ENCODE data around the gene ANKRD28.

ANKRD28 gene

DNA sequence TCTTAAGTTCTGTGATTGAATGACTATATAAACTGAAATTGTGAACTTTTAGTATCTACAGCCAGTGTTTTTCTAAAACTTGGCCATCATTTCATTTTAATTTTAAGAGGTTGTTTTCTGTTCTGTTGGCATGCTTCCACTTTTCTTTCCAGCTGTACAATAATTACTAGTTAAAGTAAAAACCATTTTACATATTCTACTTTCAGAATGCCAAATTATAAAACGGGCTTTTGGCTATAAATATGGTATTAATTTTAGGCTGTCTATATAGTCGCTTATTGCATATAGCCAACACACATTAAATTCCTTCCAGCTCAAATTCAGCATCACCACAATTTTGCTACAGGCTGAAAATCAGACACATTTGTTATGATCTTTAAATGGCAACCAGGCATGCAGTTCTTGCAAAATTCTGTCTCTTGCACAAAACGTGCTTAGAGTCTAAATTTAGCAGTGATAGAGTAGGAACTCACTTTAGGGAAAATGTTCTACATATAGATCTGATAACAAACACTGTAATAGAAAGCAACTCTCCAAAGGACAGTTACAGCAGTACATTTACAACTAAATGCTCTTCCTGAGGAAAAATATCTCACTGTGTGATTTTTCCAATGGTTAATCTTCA, 115.1 kb downstream of the ANKRD28 start:
- Histone ChIP-seq H3K36me3 (ENCODE audit: control insufficient read depth, insufficient read depth, low read length) (peaks cover 2% of the 10 kb centered on the region), H3K79me2 (ENCODE audit: control insufficient read depth, insufficient read depth, low read length) (no peaks in the 10 kb centered on the region), H3K18ac (ENCODE audit: low read length) (no peak overlapping the region), H3K4ac (ENCODE audit: low read depth, low read length) (no peak overlapping the region), H2BK120ac (ENCODE audit: low read depth, low read length) (no peak overlapping the region), H2BK5ac (ENCODE audit: low read length) (no peak overlapping the region), H3K4me2 (ENCODE audit: low read length) (no peak overlapping the region), H3K9ac (ENCODE audit: low read length) (no peak overlapping the region), H2AK5ac (ENCODE audit: low read length) (no peak overlapping the region), H3K27me3 (ENCODE audit: insufficient read depth, low read length, poor library complexity) (no peaks in the 10 kb centered on the region), H2BK15ac (replicated peaks; ENCODE audit: low read depth) (no peak overlapping the region), H4K8ac (ENCODE audit: low read depth, low read length) (no peak overlapping the region), H4K5ac (ENCODE audit: low read length) (no peak overlapping the region), H3K4me1 (ENCODE audit: control insufficient read depth, low read depth, low read length) (no peaks in the 10 kb centered on the region), H3K4me3 (ENCODE audit: low read length) (no peak overlapping the region), H3K56ac (ENCODE audit: low read length) (no peak overlapping the region), H3K23ac (ENCODE audit: low read length) (no peak overlapping the region), H3K79me1 (ENCODE audit: low read length) (no peaks in the 10 kb centered on the region), H3K27ac (ENCODE audit: low read depth, low read length) (no peak overlapping the region)
- WGBS (ENCODE audit: extremely low coverage, insufficient coverage, low lambda C conversion rate) = no CpG with 5 or more reads among the region's 3 CpGs
- DNase-seq = no peak

DNA sequence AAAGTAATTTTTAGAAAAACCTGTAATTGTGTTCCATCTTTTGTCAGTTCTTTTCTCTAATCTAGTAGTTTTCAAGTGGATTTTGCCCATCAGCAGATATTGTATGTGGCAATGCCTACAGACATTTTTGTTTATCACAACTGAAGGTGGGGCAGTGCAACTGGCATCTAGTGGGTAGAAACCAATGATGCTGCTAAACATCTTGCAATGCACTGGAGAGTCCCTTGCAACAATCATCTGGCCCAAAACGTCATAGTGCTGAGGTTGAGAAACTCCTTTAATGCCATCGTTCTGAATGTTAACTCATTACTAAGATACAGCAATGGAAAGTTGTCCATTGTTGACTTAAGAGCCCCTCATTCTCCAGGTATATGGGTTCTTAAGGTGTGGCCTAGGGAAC, 116.1 kb downstream of the ANKRD28 start:
- Histone ChIP-seq H3K36me3 (ENCODE audit: control insufficient read depth, insufficient read depth, low read length) (peaks cover 2% of the 10 kb centered on the region), H3K4me1 (ENCODE audit: control insufficient read depth, low read depth, low read length) (no peaks in the 10 kb centered on the region), H2AK5ac (ENCODE audit: low read length) (no peak overlapping the region), H3K4ac (ENCODE audit: low read depth, low read length) (no peak overlapping the region), H3K23ac (ENCODE audit: low read length) (no peak overlapping the region), H4K5ac (ENCODE audit: low read length) (no peak overlapping the region), H2BK15ac (replicated peaks; ENCODE audit: low read depth) (no peak overlapping the region), H3K18ac (ENCODE audit: low read length) (no peak overlapping the region), H3K27ac (ENCODE audit: low read depth, low read length) (no peak overlapping the region), H2BK5ac (ENCODE audit: low read length) (no peak overlapping the region), H4K8ac (ENCODE audit: low read depth, low read length) (no peak overlapping the region), H3K4me3 (ENCODE audit: low read length) (no peak overlapping the region), H3K4me2 (ENCODE audit: low read length) (no peak overlapping the region), H3K79me2 (ENCODE audit: control insufficient read depth, insufficient read depth, low read length) (no peaks in the 10 kb centered on the region), H3K56ac (ENCODE audit: low read length) (no peak overlapping the region), H3K79me1 (ENCODE audit: low read length) (no peaks in the 10 kb centered on the region), H3K9ac (ENCODE audit: low read length) (no peak overlapping the region), H3K27me3 (ENCODE audit: insufficient read depth, low read length, poor library complexity) (no peaks in the 10 kb centered on the region), H2BK120ac (ENCODE audit: low read depth, low read length) (no peak overlapping the region)
- no CpG with 5 or more reads among the region's 2 CpGs for WGBS (ENCODE audit: extremely low coverage, insufficient coverage, low lambda C conversion rate)
- DNase-seq = no peak

DNA sequence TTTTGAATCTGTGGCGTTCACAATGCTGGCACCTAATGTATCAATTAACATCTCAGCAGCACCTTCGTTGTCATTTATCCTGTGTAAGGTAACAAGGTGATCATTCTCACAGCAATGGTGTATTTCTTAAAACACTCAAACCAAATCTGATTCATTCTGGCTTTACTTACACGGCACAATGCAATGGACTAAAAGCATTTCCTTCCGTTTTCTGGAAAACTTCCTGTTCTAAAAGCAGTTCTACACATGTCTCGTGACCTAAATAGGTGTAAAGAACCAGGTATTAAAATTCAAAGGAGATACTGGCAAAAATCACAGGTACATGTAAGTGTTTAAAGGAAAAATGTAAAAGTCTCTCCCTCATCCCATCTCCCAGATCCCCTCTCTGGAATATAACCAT, 118.5 kb downstream of the ANKRD28 start:
- Histone ChIP-seq H3K18ac (ENCODE audit: low read length) (no peak overlapping the region), H3K4ac (ENCODE audit: low read depth, low read length) (no peak overlapping the region), H3K79me2 (ENCODE audit: control insufficient read depth, insufficient read depth, low read length) (no peaks in the 10 kb centered on the region), H3K27ac (ENCODE audit: low read depth, low read length) (no peak overlapping the region), H3K56ac (ENCODE audit: low read length) (no peak overlapping the region), H3K36me3 (ENCODE audit: control insufficient read depth, insufficient read depth, low read length) (no peaks in the 10 kb centered on the region), H2BK5ac (ENCODE audit: low read length) (no peak overlapping the region), H2BK120ac (ENCODE audit: low read depth, low read length) (no peak overlapping the region), H3K4me1 (ENCODE audit: control insufficient read depth, low read depth, low read length) (no peaks in the 10 kb centered on the region), H3K79me1 (ENCODE audit: low read length) (no peaks in the 10 kb centered on the region), H3K4me2 (ENCODE audit: low read length) (no peak overlapping the region), H3K9ac (ENCODE audit: low read length) (no peak overlapping the region), H3K27me3 (ENCODE audit: insufficient read depth, low read length, poor library complexity) (no peaks in the 10 kb centered on the region), H2BK15ac (replicated peaks; ENCODE audit: low read depth) (no peak overlapping the region), H4K5ac (ENCODE audit: low read length) (no peak overlapping the region), H4K8ac (ENCODE audit: low read depth, low read length) (no peak overlapping the region), H3K4me3 (ENCODE audit: low read length) (no peak overlapping the region), H2AK5ac (ENCODE audit: low read length) (no peak overlapping the region), H3K23ac (ENCODE audit: low read length) (no peak overlapping the region)
- DNase-seq = no peak
- no CpG with 5 or more reads among the region's 5 CpGs for WGBS (ENCODE audit: extremely low coverage, insufficient coverage, low lambda C conversion rate)

DNA sequence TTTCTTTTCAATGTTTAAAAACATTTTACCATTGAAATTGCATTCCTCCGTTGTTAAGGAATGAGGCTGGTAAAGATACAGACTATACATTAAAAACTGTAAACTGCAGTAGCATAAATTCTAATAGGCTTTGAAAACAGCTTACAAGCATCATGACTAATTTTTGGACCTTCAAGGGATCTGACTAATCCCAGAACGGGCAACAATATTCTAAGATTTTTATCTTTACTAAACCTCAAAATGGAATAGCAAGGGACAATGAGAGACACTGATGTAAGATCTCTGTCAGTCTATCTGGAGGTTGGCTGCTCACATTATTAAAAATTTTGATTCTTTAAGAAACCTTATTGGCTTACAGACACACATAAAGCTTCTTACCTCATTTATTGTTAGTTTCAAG, 121.5 kb downstream of the ANKRD28 start:
- H2BK5ac ChIP-seq (ENCODE audit: low read length) = no peak overlapping the region
- no peaks in the 10 kb centered on the region for H3K79me1 ChIP-seq (ENCODE audit: low read length)
- no peak overlapping the region for H3K27ac ChIP-seq (ENCODE audit: low read depth, low read length)
- H2BK120ac ChIP-seq (ENCODE audit: low read depth, low read length) = no peak overlapping the region
- H3K18ac ChIP-seq (ENCODE audit: low read length) = no peak overlapping the region
- no peak overlapping the region for H3K4me2 ChIP-seq (ENCODE audit: low read length)
- no peak for DNase-seq
- no peak overlapping the region for H3K9ac ChIP-seq (ENCODE audit: low read length)
- no peaks in the 10 kb centered on the region for H3K79me2 ChIP-seq (ENCODE audit: control insufficient read depth, insufficient read depth, low read length)
- H2AK5ac ChIP-seq (ENCODE audit: low read length) = no peak overlapping the region
- no peak overlapping the region for H2BK15ac ChIP-seq (replicated peaks; ENCODE audit: low read depth)
- no peak overlapping the region for H4K5ac ChIP-seq (ENCODE audit: low read length)
- no peak overlapping the region for H3K23ac ChIP-seq (ENCODE audit: low read length)
- H3K4me3 ChIP-seq (ENCODE audit: low read length) = no peak overlapping the region
- H4K8ac ChIP-seq (ENCODE audit: low read depth, low read length) = no peak overlapping the region
- no peak overlapping the region for H3K56ac ChIP-seq (ENCODE audit: low read length)
- no CpG with 5 or more reads among the region's 2 CpGs for WGBS (ENCODE audit: extremely low coverage, insufficient coverage, low lambda C conversion rate)
- H3K4me1 ChIP-seq (ENCODE audit: control insufficient read depth, low read depth, low read length) = no peaks in the 10 kb centered on the region
- H3K4ac ChIP-seq (ENCODE audit: low read depth, low read length) = no peak overlapping the region
- H3K36me3 ChIP-seq (ENCODE audit: control insufficient read depth, insufficient read depth, low read length) = no peaks in the 10 kb centered on the region
- H3K27me3 ChIP-seq (ENCODE audit: insufficient read depth, low read length, poor library complexity) = no peaks in the 10 kb centered on the region

DNA sequence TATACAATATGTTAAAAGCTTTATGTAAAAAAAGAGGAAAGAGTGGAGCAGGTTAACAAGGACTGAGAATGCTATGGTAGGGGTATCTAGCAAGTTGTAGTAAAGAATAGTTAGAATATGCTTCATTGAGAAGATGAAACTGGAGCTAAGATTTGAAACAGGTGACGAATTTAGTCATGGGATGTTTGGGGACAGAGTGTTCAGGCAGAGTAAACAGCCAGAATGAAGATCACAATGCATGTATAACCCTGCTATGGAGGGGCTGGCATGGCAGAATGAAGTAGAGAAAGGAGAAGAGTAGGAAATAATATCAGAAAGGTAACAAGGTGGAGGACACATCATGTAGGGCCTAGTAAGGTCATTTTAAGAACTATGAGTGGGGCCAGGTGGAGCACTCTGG, 124.2 kb downstream of the ANKRD28 start:
- no peak overlapping the region for H2BK120ac ChIP-seq (ENCODE audit: low read depth, low read length)
- DNase-seq = no peak
- no CpG with 5 or more reads among the region's 1 CpG for WGBS (ENCODE audit: extremely low coverage, insufficient coverage, low lambda C conversion rate)
- H3K27me3 ChIP-seq (ENCODE audit: insufficient read depth, low read length, poor library complexity) = no peaks in the 10 kb centered on the region
- no peak overlapping the region for H3K4me2 ChIP-seq (ENCODE audit: low read length)
- no peak overlapping the region for H3K4me3 ChIP-seq (ENCODE audit: low read length)
- H2AK5ac ChIP-seq (ENCODE audit: low read length) = no peak overlapping the region
- no peak overlapping the region for H3K9ac ChIP-seq (ENCODE audit: low read length)
- H4K8ac ChIP-seq (ENCODE audit: low read depth, low read length) = no peak overlapping the region
- H3K56ac ChIP-seq (ENCODE audit: low read length) = no peak overlapping the region
- H3K18ac ChIP-seq (ENCODE audit: low read length) = no peak overlapping the region
- no peak overlapping the region for H2BK15ac ChIP-seq (replicated peaks; ENCODE audit: low read depth)
- H3K23ac ChIP-seq (ENCODE audit: low read length) = no peak overlapping the region
- H3K79me2 ChIP-seq (ENCODE audit: control insufficient read depth, insufficient read depth, low read length) = no peaks in the 10 kb centered on the region
- no peaks in the 10 kb centered on the region for H3K4me1 ChIP-seq (ENCODE audit: control insufficient read depth, low read depth, low read length)
- no peaks in the 10 kb centered on the region for H3K36me3 ChIP-seq (ENCODE audit: control insufficient read depth, insufficient read depth, low read length)
- no peaks in the 10 kb centered on the region for H3K79me1 ChIP-seq (ENCODE audit: low read length)
- no peak overlapping the region for H3K27ac ChIP-seq (ENCODE audit: low read depth, low read length)
- no peak overlapping the region for H4K5ac ChIP-seq (ENCODE audit: low read length)
- no peak overlapping the region for H3K4ac ChIP-seq (ENCODE audit: low read depth, low read length)
- H2BK5ac ChIP-seq (ENCODE audit: low read length) = no peak overlapping the region

DNA sequence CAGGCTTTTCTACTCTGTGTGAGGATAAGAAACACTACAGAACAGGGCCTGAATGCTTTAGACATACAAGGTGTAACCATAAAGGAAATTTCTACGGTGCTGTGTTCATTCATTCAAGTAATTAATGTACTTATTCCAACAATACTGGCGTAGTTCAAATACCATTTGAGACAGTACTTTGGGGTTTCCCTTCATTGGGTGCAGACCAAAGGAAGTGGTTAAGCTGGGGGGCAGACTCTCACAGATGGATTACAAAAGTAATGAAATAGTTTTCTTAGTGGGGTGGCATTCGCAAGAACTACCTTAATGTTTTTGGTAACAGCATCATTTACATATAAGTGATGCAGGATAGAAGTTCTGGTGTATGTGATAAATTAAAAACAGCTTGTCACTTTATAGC, 130.3 kb downstream of the ANKRD28 start:
- H3K79me1 ChIP-seq (ENCODE audit: low read length) = no peaks in the 10 kb centered on the region
- H3K36me3 ChIP-seq (ENCODE audit: control insufficient read depth, insufficient read depth, low read length) = no peaks in the 10 kb centered on the region
- no peak overlapping the region for H3K23ac ChIP-seq (ENCODE audit: low read length)
- no peak overlapping the region for H4K8ac ChIP-seq (ENCODE audit: low read depth, low read length)
- H3K27me3 ChIP-seq (ENCODE audit: insufficient read depth, low read length, poor library complexity) = no peaks in the 10 kb centered on the region
- no peak overlapping the region for H3K9ac ChIP-seq (ENCODE audit: low read length)
- no CpG with 5 or more reads among the region's 3 CpGs for WGBS (ENCODE audit: extremely low coverage, insufficient coverage, low lambda C conversion rate)
- H3K4me1 ChIP-seq (ENCODE audit: control insufficient read depth, low read depth, low read length) = no peaks in the 10 kb centered on the region
- no peak overlapping the region for H2BK120ac ChIP-seq (ENCODE audit: low read depth, low read length)
- no peaks in the 10 kb centered on the region for H3K79me2 ChIP-seq (ENCODE audit: control insufficient read depth, insufficient read depth, low read length)
- no peak overlapping the region for H3K4ac ChIP-seq (ENCODE audit: low read depth, low read length)
- no peak overlapping the region for H3K4me2 ChIP-seq (ENCODE audit: low read length)
- no peak overlapping the region for H3K27ac ChIP-seq (ENCODE audit: low read depth, low read length)
- no peak overlapping the region for H4K5ac ChIP-seq (ENCODE audit: low read length)
- H2BK5ac ChIP-seq (ENCODE audit: low read length) = no peak overlapping the region
- H3K18ac ChIP-seq (ENCODE audit: low read length) = no peak overlapping the region
- no peak overlapping the region for H3K56ac ChIP-seq (ENCODE audit: low read length)
- H3K4me3 ChIP-seq (ENCODE audit: low read length) = no peak overlapping the region
- no peak for DNase-seq
- no peak overlapping the region for H2BK15ac ChIP-seq (replicated peaks; ENCODE audit: low read depth)
- no peak overlapping the region for H2AK5ac ChIP-seq (ENCODE audit: low read length)

Measured in mesendoderm (in vitro differentiated cells).